ENCODE results near the gene SLC36A1. TPM values are rescaled to one million over a fixed set of nuclear protein-coding genes. Genes with fewer than 3 reads are reported as not detected.
A peak's percentile ranks its signal among the peaks of the same experiment; 100 is the strongest.

The SLC36A1 gene
- total and polyA plus RNA-seq, 2 donors (not counting 1 experiment from before 2014, with no cell fraction given): 4.6 to 18.9 TPM

DNA sequence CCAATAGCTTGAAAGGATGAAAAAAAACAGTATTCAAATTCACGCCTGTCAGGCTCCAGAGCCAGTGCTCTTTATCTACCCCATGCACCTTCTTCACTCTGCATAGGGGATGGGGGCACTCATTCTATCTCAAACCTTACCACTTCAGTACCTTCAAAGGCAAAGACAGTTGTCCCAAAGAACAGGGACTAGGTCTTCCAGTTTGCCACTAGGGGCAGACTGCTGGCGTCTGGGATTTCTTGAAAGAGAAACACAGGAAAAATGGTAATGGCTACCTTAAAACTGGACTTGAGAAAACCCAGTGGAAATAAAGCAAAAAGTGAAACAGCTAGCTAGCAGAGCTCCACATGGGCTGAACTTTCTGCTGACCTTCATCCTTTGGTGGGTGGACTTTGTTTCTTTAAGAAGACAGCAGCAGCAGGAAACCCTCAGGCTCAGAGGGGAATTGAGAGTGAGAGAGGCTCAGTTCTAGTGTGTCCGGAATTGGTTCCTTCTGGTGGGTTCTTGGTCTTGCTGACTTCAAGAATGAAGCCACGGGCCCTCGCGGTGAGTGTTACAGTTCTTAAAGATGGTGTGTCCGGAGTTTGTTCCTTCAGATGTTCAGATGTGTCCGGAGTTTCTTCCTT lies 41.0 kb upstream of the SLC36A1 start:
- Histone ChIP-seq H3K36me3 (ENCODE audit: control insufficient read depth, insufficient read depth, low read length) (no peaks in the 10 kb centered on the region), H2AFZ (ENCODE audit: low read length) (no peak overlapping the region), H3K27ac (ENCODE audit: insufficient read depth, low read length) (no peak overlapping the region), H3K9me3 (ENCODE audit: control insufficient read depth, insufficient read depth, low read depth, low read length) (no peaks in the 10 kb centered on the region), H3K27me3 (ENCODE audit: control insufficient read depth, insufficient read depth, low read length) (no peaks in the 10 kb centered on the region), H3K4me1 (ENCODE audit: control insufficient read depth, extremely low read depth, insufficient read depth, low read length) (no peaks in the 10 kb centered on the region), H3K4me2 (ENCODE audit: extremely low read depth, insufficient read depth, low read length) (no peak overlapping the region), H3K4me3 (replicated peaks in 1 of 4; ENCODE audit: control extremely low read depth in 1 of 4, insufficient read depth in 1 of 4, low read depth in 3 of 4, low read length in 4 of 4) (no peak overlapping the region), H4K20me1 (ENCODE audit: control insufficient read depth, extremely low read depth, insufficient read depth, low read length) (no peaks in the 10 kb centered on the region), H3K79me2 (ENCODE audit: control insufficient read depth, insufficient read depth, low read length) (no peaks in the 10 kb centered on the region), H3K9ac (ENCODE audit: insufficient read depth, low read length) (no peak overlapping the region)
- TF ChIP-seq EZH2 (IDR thresholded peaks at IDR 0.05; ENCODE audit: low read length, missing control alignments): no peak
- TF ChIP-seq CTCF (conservative IDR thresholded peaks at IDR 0.05 in 1 of 2, IDR thresholded peaks at IDR 0.05 in 1 of 2; ENCODE audit: low read depth in 1 of 2, low read length in 2 of 2): peak; percentile 42 to 44
- DNase-seq (ENCODE audit: low read depth in 2 of 2): no peak

DNA sequence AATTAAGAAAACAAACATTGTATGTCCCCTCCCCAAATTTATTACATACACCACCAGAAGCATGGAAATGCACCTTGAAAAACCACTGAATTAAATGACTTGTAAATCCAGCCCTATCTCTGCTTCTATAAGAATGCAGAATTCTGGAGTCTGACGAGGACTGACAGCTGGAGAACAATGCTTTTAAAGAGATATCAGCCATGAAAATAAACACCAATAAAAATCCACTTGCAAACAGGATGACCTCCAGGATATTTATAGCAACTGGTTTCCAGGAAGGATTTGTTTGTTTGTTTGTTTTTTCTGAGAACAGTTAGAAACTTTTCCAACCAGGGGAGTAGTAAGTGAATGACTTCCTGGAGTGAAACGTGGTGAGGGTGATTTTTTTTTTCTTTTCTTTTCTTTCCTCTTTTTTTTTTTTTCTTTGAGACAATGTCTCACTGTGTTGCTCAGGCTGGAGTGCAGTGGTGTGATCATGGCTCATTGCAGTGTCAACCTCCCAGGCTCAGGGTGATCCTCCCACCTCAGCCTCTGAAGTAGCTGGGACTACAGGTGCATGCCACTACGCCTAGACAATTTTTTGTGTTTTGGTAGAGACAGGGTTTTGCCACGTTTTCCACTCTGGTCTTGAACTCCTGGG lies 38.7 kb upstream of the SLC36A1 start:
- H3K79me2 ChIP-seq (ENCODE audit: control insufficient read depth, insufficient read depth, low read length): no peaks in the 10 kb centered on the region
- H3K4me3 ChIP-seq (replicated peaks in 1 of 4; ENCODE audit: control extremely low read depth in 1 of 4, insufficient read depth in 1 of 4, low read depth in 3 of 4, low read length in 4 of 4): no peak overlapping the region
- no peak overlapping the region for H3K9ac ChIP-seq (ENCODE audit: insufficient read depth, low read length)
- H3K27me3 ChIP-seq (ENCODE audit: control insufficient read depth, insufficient read depth, low read length): no peaks in the 10 kb centered on the region
- TF ChIP-seq EZH2 (IDR thresholded peaks at IDR 0.05; ENCODE audit: low read length, missing control alignments) (no peak), CTCF (conservative IDR thresholded peaks at IDR 0.05 in 1 of 2, IDR thresholded peaks at IDR 0.05 in 1 of 2; ENCODE audit: low read depth in 1 of 2, low read length in 2 of 2) (no peak)
- no peaks in the 10 kb centered on the region for H3K9me3 ChIP-seq (ENCODE audit: control insufficient read depth, insufficient read depth, low read depth, low read length)
- no peak overlapping the region for H3K4me2 ChIP-seq (ENCODE audit: extremely low read depth, insufficient read depth, low read length)
- H4K20me1 ChIP-seq (ENCODE audit: control insufficient read depth, extremely low read depth, insufficient read depth, low read length): no peaks in the 10 kb centered on the region
- H3K36me3 ChIP-seq (ENCODE audit: control insufficient read depth, insufficient read depth, low read length): no peaks in the 10 kb centered on the region
- H2AFZ ChIP-seq (ENCODE audit: low read length): no peak overlapping the region
- H3K27ac ChIP-seq (ENCODE audit: insufficient read depth, low read length): no peak overlapping the region
- no peak for DNase-seq (ENCODE audit: low read depth in 2 of 2)
- no peaks in the 10 kb centered on the region for H3K4me1 ChIP-seq (ENCODE audit: control insufficient read depth, extremely low read depth, insufficient read depth, low read length)

- no peak overlapping the region for H3K4me2 ChIP-seq (ENCODE audit: extremely low read depth, insufficient read depth, low read length)
- H4K20me1 ChIP-seq (ENCODE audit: control insufficient read depth, extremely low read depth, insufficient read depth, low read length): no peaks in the 10 kb centered on the region
- no peaks in the 10 kb centered on the region for H3K79me2 ChIP-seq (ENCODE audit: control insufficient read depth, insufficient read depth, low read length)
- no peaks in the 10 kb centered on the region for H3K4me1 ChIP-seq (ENCODE audit: control insufficient read depth, extremely low read depth, insufficient read depth, low read length)
- H3K9ac ChIP-seq (ENCODE audit: insufficient read depth, low read length): no peak overlapping the region
- no peaks in the 10 kb centered on the region for H3K36me3 ChIP-seq (ENCODE audit: control insufficient read depth, insufficient read depth, low read length)
- no peak for DNase-seq (ENCODE audit: low read depth in 2 of 2)
- H3K27me3 ChIP-seq (ENCODE audit: control insufficient read depth, insufficient read depth, low read length): no peaks in the 10 kb centered on the region
- no peak overlapping the region for H2AFZ ChIP-seq (ENCODE audit: low read length)
- TF ChIP-seq EZH2 (IDR thresholded peaks at IDR 0.05; ENCODE audit: low read length, missing control alignments): no peak
- TF ChIP-seq CTCF (conservative IDR thresholded peaks at IDR 0.05 in 1 of 2, IDR thresholded peaks at IDR 0.05 in 1 of 2; ENCODE audit: low read depth in 1 of 2, low read length in 2 of 2): no peak
- H3K27ac ChIP-seq (ENCODE audit: insufficient read depth, low read length): no peak overlapping the region
- no peak overlapping the region for H3K4me3 ChIP-seq (replicated peaks in 1 of 4; ENCODE audit: control extremely low read depth in 1 of 4, insufficient read depth in 1 of 4, low read depth in 3 of 4, low read length in 4 of 4)
- H3K9me3 ChIP-seq (ENCODE audit: control insufficient read depth, insufficient read depth, low read depth, low read length): no peaks in the 10 kb centered on the region
Observed at GRCh38 chr5:151413800-151414199, 33.6 kb upstream of the SLC36A1 start.

Data from fibroblast of lung (primary cell).